ENCODE data around the gene PPM1E.

- TF ChIP-seq CTCF (IDR thresholded peaks at IDR 0.05; ENCODE audit: low read depth, low read length) (no peak), EZH2phosphoT487 (IDR thresholded peaks at IDR 0.05; ENCODE audit: low read depth) (no peak)
These were observed 252.3 kb downstream of the PPM1E start for GRCh38 chr17:59007995-59008394.

Measured in OCI-LY3 (cell line).